ENCODE data around the gene PCSK1N.

- TF ChIP-seq CTCF (conservative IDR thresholded peaks at IDR 0.05 in 1 of 2, IDR thresholded peaks at IDR 0.05 in 1 of 2; ENCODE audit: extremely low read depth in 1 of 2, insufficient read depth in 1 of 2, low read depth in 1 of 2, low read length in 2 of 2): no peak
- TF ChIP-seq EZH2 (IDR thresholded peaks at IDR 0.05; ENCODE audit: borderline replicate concordance, low read length): no peak
These were observed at the start of gene PCSK1N for GRCh38 chrX:48835524-48836329.

Measured in mammary epithelial cell (primary cell).